ENCODE measurements around the gene COBL. TPM values are rescaled to one million over a fixed set of nuclear protein-coding genes. Genes with fewer than 3 reads are reported as not detected.

COBL gene
- total RNA-seq, 2 donors from 2014 or later: 36.5 to 46.6 TPM

- intact Hi-C loops (cut with DNase I): no loop called here
- H3K4me3 ChIP-seq: no peak overlapping the region
- H3K27ac ChIP-seq: no peak overlapping the region
- 88% methylated on average over 11 of the region's 11 CpGs for WGBS
- TF ChIP-seq, protein P1, sequence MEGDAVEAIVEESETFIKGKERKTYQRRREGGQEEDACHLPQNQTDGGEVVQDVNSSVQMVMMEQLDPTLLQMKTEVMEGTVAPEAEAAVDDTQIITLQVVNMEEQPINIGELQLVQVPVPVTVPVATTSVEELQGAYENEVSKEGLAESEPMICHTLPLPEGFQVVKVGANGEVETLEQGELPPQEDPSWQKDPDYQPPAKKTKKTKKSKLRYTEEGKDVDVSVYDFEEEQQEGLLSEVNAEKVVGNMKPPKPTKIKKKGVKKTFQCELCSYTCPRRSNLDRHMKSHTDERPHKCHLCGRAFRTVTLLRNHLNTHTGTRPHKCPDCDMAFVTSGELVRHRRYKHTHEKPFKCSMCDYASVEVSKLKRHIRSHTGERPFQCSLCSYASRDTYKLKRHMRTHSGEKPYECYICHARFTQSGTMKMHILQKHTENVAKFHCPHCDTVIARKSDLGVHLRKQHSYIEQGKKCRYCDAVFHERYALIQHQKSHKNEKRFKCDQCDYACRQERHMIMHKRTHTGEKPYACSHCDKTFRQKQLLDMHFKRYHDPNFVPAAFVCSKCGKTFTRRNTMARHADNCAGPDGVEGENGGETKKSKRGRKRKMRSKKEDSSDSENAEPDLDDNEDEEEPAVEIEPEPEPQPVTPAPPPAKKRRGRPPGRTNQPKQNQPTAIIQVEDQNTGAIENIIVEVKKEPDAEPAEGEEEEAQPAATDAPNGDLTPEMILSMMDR (IDR thresholded peaks at IDR 0.05): no peak
- TF ChIP-seq POLR2A (IDR thresholded peaks at IDR 0.05): no peak
- TF ChIP-seq POLR2AphosphoS5 (IDR thresholded peaks at IDR 0.05): no peak
- no peaks in the 10 kb centered on the region for H3K27me3 ChIP-seq (replicated peaks; ENCODE audit: insufficient read depth)
- no peaks in the 10 kb centered on the region for H3K9me3 ChIP-seq
- no peaks in the 10 kb centered on the region for H3K4me1 ChIP-seq (replicated peaks)
- H3K36me3 ChIP-seq: no peaks in the 10 kb centered on the region
- DNase-seq (ENCODE audit: low spot score): no peak
Observed at GRCh38 chr7:51321961-51322515, 5.4 kb upstream of the COBL start.

DNA sequence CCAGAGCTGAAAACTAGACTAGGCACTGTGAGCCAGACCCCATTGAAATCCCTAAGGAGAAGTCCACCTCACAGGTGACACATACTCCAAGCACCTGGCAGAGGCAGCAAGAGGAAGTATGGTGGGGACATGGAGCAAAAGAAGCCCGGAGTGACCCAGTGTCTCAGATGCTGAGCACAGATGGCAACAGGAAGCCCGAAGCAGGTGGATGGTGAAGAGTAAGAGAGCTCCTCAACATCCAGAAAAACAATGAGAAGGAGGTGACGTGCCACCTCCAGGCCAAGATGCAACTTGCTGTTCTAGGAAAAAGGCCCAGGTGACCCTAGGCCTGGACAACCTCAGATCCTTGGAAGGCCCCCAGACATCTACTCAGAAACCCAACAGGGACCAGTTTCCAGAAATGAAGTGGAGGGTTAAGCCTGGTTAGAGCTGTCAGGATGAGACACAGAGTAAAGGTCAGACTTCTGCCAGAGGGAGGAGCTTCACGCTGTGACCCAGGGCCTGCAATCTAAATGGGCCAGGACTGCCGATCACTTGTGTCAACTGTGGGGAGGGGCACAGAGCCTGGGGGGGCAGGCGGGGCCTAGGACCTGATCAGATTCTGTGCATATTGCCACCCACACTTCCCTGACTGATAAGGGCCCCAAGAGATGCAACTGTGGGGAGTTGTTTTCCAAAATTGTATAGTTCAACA is 2.4 kb upstream of the COBL start:
- no peak for DNase-seq (ENCODE audit: low spot score)
- H3K4me1 ChIP-seq (replicated peaks): no peaks in the 10 kb centered on the region
- no peak overlapping the region for H3K4me3 ChIP-seq
- H3K27ac ChIP-seq: no peak overlapping the region
- no peaks in the 10 kb centered on the region for H3K9me3 ChIP-seq
- 89% methylated on average over 6 of the region's 6 CpGs for WGBS
- H3K36me3 ChIP-seq: no peaks in the 10 kb centered on the region
- TF ChIP-seq POLR2A (IDR thresholded peaks at IDR 0.05): no peak
- TF ChIP-seq, protein P1 (IDR thresholded peaks at IDR 0.05): no peak
- no peak for TF ChIP-seq POLR2AphosphoS5 (IDR thresholded peaks at IDR 0.05)
- intact Hi-C loops (cut with DNase I): no loop called here
- no peaks in the 10 kb centered on the region for H3K27me3 ChIP-seq (replicated peaks; ENCODE audit: insufficient read depth)

- 93% methylated on average over 9 of the region's 9 CpGs for WGBS
- H3K27me3 ChIP-seq (replicated peaks; ENCODE audit: insufficient read depth): no peaks in the 10 kb centered on the region
- no peaks in the 10 kb centered on the region for H3K4me1 ChIP-seq (replicated peaks)
- peak overlapping the region in 1 of 2 donors; percentile 86 for H3K4me3 ChIP-seq
- H3K27ac ChIP-seq: peak overlapping the region; percentile 90
- DNase-seq (ENCODE audit: low spot score): no peak
- TF ChIP-seq POLR2A (IDR thresholded peaks at IDR 0.05) (no peak), POLR2AphosphoS5 (IDR thresholded peaks at IDR 0.05) (no peak)
- TF ChIP-seq, protein P1 (IDR thresholded peaks at IDR 0.05): no peak
- H3K36me3 ChIP-seq: no peaks in the 10 kb centered on the region
- intact Hi-C loops (cut with DNase I): no loop called here
- H3K9me3 ChIP-seq: no peaks in the 10 kb centered on the region
Observed at GRCh38 chr7:51318001-51318400, 1.4 kb upstream of the COBL start.

- no peak for DNase-seq (ENCODE audit: low spot score)
- Histone ChIP-seq H3K9me3 (no peaks in the 10 kb centered on the region), H3K27ac (peak overlapping the region; percentile 90), H3K4me3 (peak overlapping the region; percentile 65 to 86), H3K27me3 (replicated peaks; ENCODE audit: insufficient read depth) (no peaks in the 10 kb centered on the region), H3K4me1 (replicated peaks) (no peaks in the 10 kb centered on the region), H3K36me3 (no peaks in the 10 kb centered on the region)
- 75% methylated on average over 8 of the region's 8 CpGs for WGBS
- intact Hi-C loops (cut with DNase I): no loop called here
- TF ChIP-seq, protein P1 (IDR thresholded peaks at IDR 0.05): no peak
- no peak for TF ChIP-seq POLR2A (IDR thresholded peaks at IDR 0.05)
- TF ChIP-seq POLR2AphosphoS5 (IDR thresholded peaks at IDR 0.05): no peak
Observed at GRCh38 chr7:51317582-51317910, 937 bp upstream of the COBL start.

DNA sequence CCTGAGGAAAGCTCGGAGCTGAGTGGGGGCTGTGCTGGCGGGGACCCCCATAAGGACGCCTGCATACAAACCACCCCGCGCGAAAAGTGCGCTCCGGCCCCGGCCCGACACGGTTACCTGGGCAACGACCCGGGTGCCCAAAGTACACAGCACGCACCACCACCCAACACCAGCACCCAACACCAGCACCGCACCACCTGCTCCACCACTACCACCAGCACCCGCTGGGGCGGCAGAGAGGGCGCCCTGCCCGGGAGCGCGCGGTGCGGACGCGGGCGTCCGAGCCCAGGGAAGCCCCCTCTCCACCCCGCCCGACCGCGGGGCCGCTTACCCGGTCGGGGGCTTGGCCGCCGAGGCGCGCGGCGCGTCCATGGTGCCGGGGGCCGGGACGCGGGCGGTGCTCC is 345 bp downstream of the COBL start:
- Histone ChIP-seq H3K9me3 (no peaks in the 10 kb centered on the region), H3K4me1 (replicated peaks) (no peaks in the 10 kb centered on the region), H3K27me3 (replicated peaks; ENCODE audit: insufficient read depth) (no peaks in the 10 kb centered on the region), H3K4me3 (peak overlapping the region; percentile 65 to 86), H3K27ac (peak overlapping the region; percentile 90), H3K36me3 (no peaks in the 10 kb centered on the region)
- TF ChIP-seq, protein P1 (IDR thresholded peaks at IDR 0.05): peak in 2 of 4 experiments; percentile 20 to 52
- TF ChIP-seq POLR2AphosphoS5 (IDR thresholded peaks at IDR 0.05) (no peak), POLR2A (IDR thresholded peaks at IDR 0.05) (no peak)
- DNase-seq (ENCODE audit: low spot score): peak; percentile 32
- intact Hi-C loops (cut with DNase I): no loop called here
- 1% methylated on average over 25 of the region's 46 CpGs for WGBS

Data from prostate gland (tissue), 2 donors.